HG03060 (cell line): Measurements from ENCODE around the gene FAM20C.
"Not testable (repeated sequence)": the region's sequence is repeated elsewhere in the genome, so short reads cannot be mapped to it uniquely, and the experiment has no call there.

ENCODE experiments used
- ATAC-seq: cut with Tn5 transposase; IDR thresholded peaks from one replicate; pipeline ENCODE4 v1.9.1; 2021; ENCODE audit warnings: low read depth, moderate number of reproducible peaks; ENCODE audit not compliant: unreplicated experiment

The FAM20C gene

GRCh38 chr7:190196-190595 is 2.2 kb upstream of the FAM20C start:
- no peak for ATAC-seq

- no peak for ATAC-seq
Measured at GRCh38 chr7:191105-191980, 1.0 kb upstream of the FAM20C start.

- no peak for ATAC-seq
Measured at GRCh38 chr7:192701-193480, 520 bp downstream of the FAM20C start.

GRCh38 chr7:193481-194251 is 1.3 kb downstream of the FAM20C start:
- no peak for ATAC-seq

- no peak for ATAC-seq
Measured at GRCh38 chr7:194252-195009, 2.1 kb downstream of the FAM20C start.

- ATAC-seq = no peak
Measured at GRCh38 chr7:195010-195829, 2.8 kb downstream of the FAM20C start.

GRCh38 chr7:195830-196128 is 3.4 kb downstream of the FAM20C start:
- ATAC-seq = no peak

- ATAC-seq = no peak
Measured at GRCh38 chr7:196283-196682, 3.9 kb downstream of the FAM20C start.

- no peak for ATAC-seq
Measured at GRCh38 chr7:196778-197321, 4.5 kb downstream of the FAM20C start.

- ATAC-seq = no peak
Measured at GRCh38 chr7:197413-198335, 5.3 kb downstream of the FAM20C start.

GRCh38 chr7:199483-200249 is 7.3 kb downstream of the FAM20C start:
- no peak for ATAC-seq

- ATAC-seq = no peak
Measured at GRCh38 chr7:200290-200689, 7.9 kb downstream of the FAM20C start.

GRCh38 chr7:200704-201103 is 8.3 kb downstream of the FAM20C start:
- no peak for ATAC-seq

GRCh38 chr7:204326-204725 is 12.0 kb downstream of the FAM20C start:
- no peak for ATAC-seq

- no peak for ATAC-seq
Measured at GRCh38 chr7:205115-206010, 13.0 kb downstream of the FAM20C start.

- ATAC-seq = not testable (repeated sequence)
Measured at GRCh38 chr7:206351-206750, 14.0 kb downstream of the FAM20C start.
